ENCODE results near the gene ACSS2.

DNA sequence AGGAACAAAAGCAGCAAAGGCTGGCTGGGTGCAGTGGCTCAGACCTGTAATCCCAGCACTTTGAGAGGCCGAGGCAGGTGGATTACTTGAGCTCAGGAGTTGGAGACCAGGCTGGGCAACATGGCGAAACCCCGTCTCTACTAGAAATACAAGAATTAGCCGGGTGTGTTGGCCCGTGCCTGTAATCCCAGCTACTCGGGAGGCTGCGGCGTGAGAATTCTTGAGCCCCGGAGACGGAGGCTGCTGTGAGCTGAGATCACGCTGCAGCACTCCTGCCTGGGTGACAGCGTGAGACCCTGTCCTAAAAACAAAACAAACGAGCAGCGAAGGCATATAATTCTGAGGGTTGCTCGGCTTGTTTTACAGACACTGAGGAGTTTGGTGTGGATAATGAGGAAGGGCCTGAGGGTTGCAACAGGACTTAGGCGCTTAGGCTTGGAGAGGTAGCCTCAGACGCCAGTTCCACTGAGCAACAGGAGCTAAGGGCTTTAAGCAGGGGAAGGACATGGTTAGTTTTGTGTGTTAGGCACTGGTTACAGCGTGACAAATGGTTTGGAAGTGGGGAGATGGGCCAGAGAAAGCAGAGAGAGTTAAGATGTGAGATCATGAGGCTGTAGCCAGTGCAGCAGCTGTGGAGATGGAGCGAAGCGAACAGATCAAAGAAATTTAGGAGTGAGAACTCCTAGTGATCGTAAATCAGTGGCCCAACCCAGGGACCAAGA lies 80.5 kb downstream of the ACSS2 start:
- TF ChIP-seq, protein P1, sequence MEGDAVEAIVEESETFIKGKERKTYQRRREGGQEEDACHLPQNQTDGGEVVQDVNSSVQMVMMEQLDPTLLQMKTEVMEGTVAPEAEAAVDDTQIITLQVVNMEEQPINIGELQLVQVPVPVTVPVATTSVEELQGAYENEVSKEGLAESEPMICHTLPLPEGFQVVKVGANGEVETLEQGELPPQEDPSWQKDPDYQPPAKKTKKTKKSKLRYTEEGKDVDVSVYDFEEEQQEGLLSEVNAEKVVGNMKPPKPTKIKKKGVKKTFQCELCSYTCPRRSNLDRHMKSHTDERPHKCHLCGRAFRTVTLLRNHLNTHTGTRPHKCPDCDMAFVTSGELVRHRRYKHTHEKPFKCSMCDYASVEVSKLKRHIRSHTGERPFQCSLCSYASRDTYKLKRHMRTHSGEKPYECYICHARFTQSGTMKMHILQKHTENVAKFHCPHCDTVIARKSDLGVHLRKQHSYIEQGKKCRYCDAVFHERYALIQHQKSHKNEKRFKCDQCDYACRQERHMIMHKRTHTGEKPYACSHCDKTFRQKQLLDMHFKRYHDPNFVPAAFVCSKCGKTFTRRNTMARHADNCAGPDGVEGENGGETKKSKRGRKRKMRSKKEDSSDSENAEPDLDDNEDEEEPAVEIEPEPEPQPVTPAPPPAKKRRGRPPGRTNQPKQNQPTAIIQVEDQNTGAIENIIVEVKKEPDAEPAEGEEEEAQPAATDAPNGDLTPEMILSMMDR (IDR thresholded peaks at IDR 0.05) = no peak
- TF ChIP-seq POLR2A (IDR thresholded peaks at IDR 0.05) = no peak
